MM.1S (cell line): Measurements from ENCODE around the gene PTGER3.

ENCODE experiments used
- EZH2 ChIP-seq: fragments of 300-600 bp; sonication (generic); optimal IDR thresholded peaks from 2 replicates; pipeline ENCODE3; 2017; ENCODE audit warnings: low read depth, mild to moderate bottlenecking, antibody characterized with exemption, low read length, mixed read lengths
- EZH2phosphoT487 ChIP-seq: fragments of 300-600 bp; sonication (generic); IDR thresholded peaks from 2 replicates; pipeline ENCODE4 v1.6.1; 2018; ENCODE audit warnings: antibody characterized with exemption, low read length
- TF ChIP-seq, protein P1 (sequence below): fragments of 300-600 bp; sonication (generic); IDR thresholded peaks from 2 replicates; pipeline ENCODE4 v1.5.1; 2016; ENCODE audit warnings: antibody characterized with exemption, low read length, mixed read lengths

GRCh38 chr1:71041806-71042205 is 5.8 kb downstream of the PTGER3 start:
- TF ChIP-seq, protein P1, sequence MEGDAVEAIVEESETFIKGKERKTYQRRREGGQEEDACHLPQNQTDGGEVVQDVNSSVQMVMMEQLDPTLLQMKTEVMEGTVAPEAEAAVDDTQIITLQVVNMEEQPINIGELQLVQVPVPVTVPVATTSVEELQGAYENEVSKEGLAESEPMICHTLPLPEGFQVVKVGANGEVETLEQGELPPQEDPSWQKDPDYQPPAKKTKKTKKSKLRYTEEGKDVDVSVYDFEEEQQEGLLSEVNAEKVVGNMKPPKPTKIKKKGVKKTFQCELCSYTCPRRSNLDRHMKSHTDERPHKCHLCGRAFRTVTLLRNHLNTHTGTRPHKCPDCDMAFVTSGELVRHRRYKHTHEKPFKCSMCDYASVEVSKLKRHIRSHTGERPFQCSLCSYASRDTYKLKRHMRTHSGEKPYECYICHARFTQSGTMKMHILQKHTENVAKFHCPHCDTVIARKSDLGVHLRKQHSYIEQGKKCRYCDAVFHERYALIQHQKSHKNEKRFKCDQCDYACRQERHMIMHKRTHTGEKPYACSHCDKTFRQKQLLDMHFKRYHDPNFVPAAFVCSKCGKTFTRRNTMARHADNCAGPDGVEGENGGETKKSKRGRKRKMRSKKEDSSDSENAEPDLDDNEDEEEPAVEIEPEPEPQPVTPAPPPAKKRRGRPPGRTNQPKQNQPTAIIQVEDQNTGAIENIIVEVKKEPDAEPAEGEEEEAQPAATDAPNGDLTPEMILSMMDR, result no peak
- no peak for TF ChIP-seq EZH2
- no peak for TF ChIP-seq EZH2phosphoT487
